Activated T-helper 17 cell treated with anti-CD3 and anti-CD28 coated beads, Interleukin-2, amount 50 U/mL, for 72 hours (primary cell): ENCODE data around the gene FOXN3. TPM values are rescaled to one million over a fixed set of nuclear protein-coding genes. Genes with fewer than 3 reads are reported as not detected.

Experiments used
- ATAC-seq: fragments of 150-1000 bp; cut with Tn5 transposase; replicated peaks from 2 replicates; pipeline ENCODE4 v1.10.0; 2021; ENCODE audit warnings: mild to moderate bottlenecking, moderate library complexity
- H3K27ac Mint-ChIP-seq: one replicate; pipeline ENCODE4 v1.8.0; 2022; ENCODE audit warnings: mixed read lengths
- H3K27me3 Mint-ChIP-seq: one replicate; pipeline ENCODE4 v1.8.0; 2022; ENCODE audit warnings: mixed read lengths
- H3K36me3 Mint-ChIP-seq: one replicate; pipeline ENCODE4 v1.8.0; 2022; ENCODE audit warnings: low read depth, mild to moderate bottlenecking, mixed read lengths
- H3K4me1 Mint-ChIP-seq: one replicate; pipeline ENCODE4 v1.8.0; 2022; ENCODE audit warnings: mixed read lengths
- H3K4me3 Mint-ChIP-seq: one replicate; pipeline ENCODE4 v1.8.0; 2022; ENCODE audit warnings: mild to moderate bottlenecking, mixed read lengths
- H3K9me3 Mint-ChIP-seq: one replicate; pipeline ENCODE4 v1.8.0; 2022; ENCODE audit warnings: mixed read lengths
- total RNA-seq, 2 donors: library from RNA; stranded (reverse); gene quantifications; one replicate each; pipeline ENCODE4 v1.2.3, GENCODE V29; 2022

The FOXN3 gene
- total RNA-seq, 2 donors from 2014 or later = 56.9 to 82.3 TPM

DNA sequence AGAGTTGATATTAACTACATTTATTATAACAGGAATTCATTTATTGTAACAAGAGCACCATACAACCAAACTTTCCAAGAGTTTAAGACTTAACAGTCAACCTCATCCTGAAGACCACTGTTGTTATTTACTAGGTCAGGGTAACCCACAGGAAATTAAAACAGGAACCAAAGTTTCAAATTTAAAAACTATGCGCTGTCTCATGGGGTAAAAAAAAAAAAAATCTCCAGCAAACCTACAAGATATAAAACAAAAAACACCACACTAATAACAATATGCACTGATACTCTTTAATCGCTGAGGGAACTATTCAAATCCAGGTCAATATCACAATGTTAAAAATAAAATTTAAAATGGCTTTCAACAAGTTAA, 44.5 kb downstream of the FOXN3 start:
- no peak overlapping the region for H3K27ac Mint-ChIP-seq
- H3K27me3 Mint-ChIP-seq = no peaks in the 10 kb centered on the region
- H3K4me1 Mint-ChIP-seq = peaks cover 33% of the 10 kb centered on the region
- H3K4me3 Mint-ChIP-seq = no peak overlapping the region
- peaks cover 9% of the 10 kb centered on the region for H3K36me3 Mint-ChIP-seq
- ATAC-seq = no peak
- no peaks in the 10 kb centered on the region for H3K9me3 Mint-ChIP-seq

DNA sequence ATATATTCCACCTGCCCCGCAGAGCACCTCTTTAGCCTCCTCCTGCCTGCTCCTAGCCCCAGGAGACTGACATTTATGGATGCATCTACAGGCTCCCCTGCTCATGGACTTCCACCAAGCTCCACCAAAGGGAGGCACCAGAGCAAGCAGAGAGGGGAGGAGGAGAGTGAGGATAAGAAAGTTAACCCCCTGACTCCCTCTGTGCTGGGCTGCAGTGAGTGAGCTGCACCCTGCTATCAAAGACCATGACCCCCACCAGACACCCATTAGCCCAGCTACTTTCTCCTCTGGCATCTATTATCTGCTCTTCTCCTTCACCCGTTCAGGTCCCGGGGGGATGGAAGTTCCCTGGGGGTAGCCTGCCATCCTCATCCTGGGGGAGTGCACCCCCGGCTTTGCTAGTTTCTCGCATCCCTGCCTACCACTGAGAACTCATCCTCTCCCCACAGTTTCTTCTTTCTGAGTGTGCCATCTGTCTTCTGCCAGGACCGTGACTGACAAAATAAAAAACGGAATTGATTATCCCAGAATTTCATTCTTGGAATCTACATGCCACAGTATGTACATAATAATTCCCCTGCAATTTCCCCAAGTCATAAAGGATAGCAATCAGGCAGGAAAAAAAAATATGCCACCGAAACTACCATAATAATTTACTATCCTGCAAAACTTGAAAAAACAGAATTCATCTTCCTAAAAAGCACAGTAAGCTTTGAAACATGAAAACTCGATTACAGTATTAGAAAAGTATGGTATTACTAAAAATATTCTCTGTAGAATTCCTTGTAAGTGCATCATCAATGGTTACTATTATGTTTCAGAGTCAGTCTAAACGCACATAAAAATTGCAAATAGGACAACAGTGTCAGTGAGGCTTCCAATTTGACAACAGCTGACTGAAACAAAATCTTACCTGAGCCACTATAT, 45.2 kb downstream of the FOXN3 start:
- peak overlapping the region; percentile 3 for H3K27ac Mint-ChIP-seq
- peaks cover 39% of the 10 kb centered on the region for H3K4me1 Mint-ChIP-seq
- H3K9me3 Mint-ChIP-seq = no peaks in the 10 kb centered on the region
- no peaks in the 10 kb centered on the region for H3K27me3 Mint-ChIP-seq
- no peak overlapping the region for H3K4me3 Mint-ChIP-seq
- peaks cover 9% of the 10 kb centered on the region for H3K36me3 Mint-ChIP-seq
- ATAC-seq = no peak

DNA sequence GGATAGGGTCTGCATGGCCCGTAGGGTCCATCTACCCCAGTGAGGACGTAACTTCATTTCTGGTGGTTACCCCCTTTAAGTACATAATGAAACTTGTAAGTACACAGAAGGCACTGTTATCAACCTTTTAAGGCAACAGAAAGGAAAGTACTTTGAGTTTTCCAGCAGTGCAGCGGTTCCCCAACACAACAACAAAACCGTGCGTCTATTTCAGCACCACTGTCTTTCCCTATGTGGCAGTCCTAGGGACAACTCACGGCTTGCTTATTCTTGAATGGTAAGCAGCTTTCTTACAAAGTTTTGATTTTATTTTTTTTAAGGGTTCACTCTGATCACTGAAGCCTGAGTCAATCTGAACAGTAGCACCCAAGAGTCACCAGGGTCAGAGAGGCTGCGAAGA, 46.3 kb downstream of the FOXN3 start:
- H3K4me1 Mint-ChIP-seq = peaks cover 43% of the 10 kb centered on the region
- H3K36me3 Mint-ChIP-seq = peaks cover 9% of the 10 kb centered on the region
- H3K4me3 Mint-ChIP-seq = no peak overlapping the region
- H3K9me3 Mint-ChIP-seq = no peaks in the 10 kb centered on the region
- no peak overlapping the region for H3K27ac Mint-ChIP-seq
- no peaks in the 10 kb centered on the region for H3K27me3 Mint-ChIP-seq
- no peak for ATAC-seq

DNA sequence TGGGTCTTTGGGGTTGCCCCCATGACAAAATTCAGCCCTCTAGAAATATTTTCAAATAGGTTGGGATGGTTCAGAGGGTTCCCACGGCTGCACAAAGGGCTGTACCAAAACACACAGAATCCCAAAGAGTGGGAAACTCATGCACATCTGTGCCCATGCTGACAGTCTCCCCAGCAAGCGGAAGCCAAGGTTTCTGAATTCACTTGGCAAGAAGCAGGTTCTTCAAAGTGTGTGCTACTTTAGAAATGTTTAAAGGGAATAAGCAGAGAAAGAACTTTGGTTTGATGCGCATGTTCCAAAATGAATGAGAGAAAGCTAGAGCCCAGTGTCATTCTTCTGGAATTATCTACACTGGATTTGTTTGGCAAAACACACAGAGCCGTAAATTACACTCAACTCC, 46.7 kb downstream of the FOXN3 start:
- peaks cover 46% of the 10 kb centered on the region for H3K4me1 Mint-ChIP-seq
- H3K27ac Mint-ChIP-seq = no peak overlapping the region
- H3K4me3 Mint-ChIP-seq = no peak overlapping the region

DNA sequence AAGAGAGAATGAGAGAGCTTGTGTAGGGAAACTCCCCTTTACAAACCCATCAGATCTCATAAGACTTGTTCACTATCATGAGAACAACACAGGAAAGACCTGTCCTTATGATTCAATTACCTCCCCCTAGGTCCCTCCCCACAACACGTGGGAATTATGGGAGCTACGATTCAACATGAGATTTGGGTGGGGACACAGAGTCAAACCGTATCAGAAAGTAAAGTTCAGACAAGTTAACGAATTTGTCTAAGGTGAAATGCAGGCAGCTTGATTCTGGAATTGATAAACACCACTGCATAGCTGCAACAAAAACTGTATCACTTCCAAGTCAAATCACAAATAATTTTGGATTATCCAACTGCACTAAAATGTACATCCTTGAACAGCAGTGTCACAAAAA, 47.4 kb downstream of the FOXN3 start:
- Mint-ChIP-seq H3K4me3 (no peak overlapping the region), H3K27ac (no peak overlapping the region), H3K27me3 (no peaks in the 10 kb centered on the region), H3K36me3 (peaks cover 9% of the 10 kb centered on the region), H3K4me1 (peaks cover 54% of the 10 kb centered on the region), H3K9me3 (no peaks in the 10 kb centered on the region)
- ATAC-seq = no peak

More for the DNA sequence above, 46.7 kb downstream of the FOXN3 start:
- Mint-ChIP-seq H3K27me3 (no peaks in the 10 kb centered on the region), H3K9me3 (no peaks in the 10 kb centered on the region), H3K36me3 (peaks cover 9% of the 10 kb centered on the region)
- no peak for ATAC-seq

DNA sequence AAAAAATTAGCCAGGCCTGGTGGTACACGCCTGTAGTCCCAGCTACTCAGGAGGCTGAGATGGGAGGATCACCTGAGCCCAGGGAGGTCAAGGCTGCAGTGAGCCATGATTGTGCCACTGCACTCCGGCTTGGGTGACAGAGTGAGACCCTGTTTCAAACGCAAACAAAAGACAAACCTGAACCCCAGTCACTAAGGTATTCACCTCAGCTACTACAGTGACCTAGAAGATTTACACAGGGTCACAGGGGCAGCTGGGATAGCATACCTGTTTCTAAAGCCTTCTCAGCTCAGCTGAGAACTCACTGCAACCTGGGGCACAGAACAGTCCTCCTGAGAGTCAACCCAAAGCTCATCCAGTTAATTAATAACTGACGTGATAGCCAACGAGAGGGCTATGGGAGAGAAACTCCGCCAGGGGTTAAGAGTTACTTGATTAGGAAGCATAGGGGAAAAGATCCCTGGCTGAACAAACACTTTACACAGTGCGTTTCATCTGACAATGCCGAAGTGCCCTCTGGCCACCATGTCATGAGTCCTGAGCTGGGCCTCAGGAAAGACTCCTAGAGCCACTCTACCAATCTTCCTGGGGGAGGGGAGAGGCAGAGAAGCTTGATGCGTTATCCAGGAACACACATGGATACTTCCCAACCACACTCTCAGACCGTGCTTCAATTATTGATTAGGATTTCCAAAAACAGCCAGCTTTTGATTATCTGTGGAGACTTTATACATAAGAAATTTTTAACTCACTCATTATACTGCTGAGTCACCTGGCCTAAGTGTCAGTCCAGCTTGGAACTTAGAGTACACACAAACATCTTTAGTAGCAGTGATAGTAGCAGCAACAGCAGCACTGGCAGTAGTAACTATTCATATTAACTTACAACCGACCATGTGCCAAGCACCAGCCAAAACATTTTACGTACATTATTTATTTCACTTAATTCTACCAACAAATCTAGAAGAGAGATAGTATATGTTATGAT, 48.2 kb downstream of the FOXN3 start:
- Mint-ChIP-seq H3K4me1 (peaks cover 57% of the 10 kb centered on the region), H3K27me3 (no peaks in the 10 kb centered on the region), H3K4me3 (no peak overlapping the region), H3K27ac (no peak overlapping the region), H3K36me3 (peaks cover 9% of the 10 kb centered on the region), H3K9me3 (no peaks in the 10 kb centered on the region)
- ATAC-seq = no peak

DNA sequence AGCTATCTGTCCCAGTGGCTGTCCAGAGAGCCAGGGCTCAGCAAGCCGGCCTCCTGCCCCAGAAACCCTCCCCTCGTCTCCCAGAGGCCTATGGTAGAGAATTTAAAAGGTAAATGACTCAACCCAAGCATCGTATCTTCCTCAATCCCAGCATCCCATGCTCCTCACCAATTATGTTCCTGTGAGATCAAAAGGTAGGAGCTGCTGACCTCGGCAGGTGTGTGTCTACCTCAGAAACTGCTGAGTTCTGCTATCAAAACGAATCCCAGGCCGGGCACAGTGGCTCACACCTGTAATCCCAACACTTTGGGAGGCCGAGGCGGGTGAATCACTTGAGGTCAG, 49.3 kb downstream of the FOXN3 start:
- H3K4me1 Mint-ChIP-seq = peaks cover 57% of the 10 kb centered on the region
- ATAC-seq = no peak
- H3K9me3 Mint-ChIP-seq = no peaks in the 10 kb centered on the region
- H3K27me3 Mint-ChIP-seq = no peaks in the 10 kb centered on the region
- peaks cover 10% of the 10 kb centered on the region for H3K36me3 Mint-ChIP-seq
- H3K4me3 Mint-ChIP-seq = no peak overlapping the region
- H3K27ac Mint-ChIP-seq = peak overlapping the region; percentile 65

DNA sequence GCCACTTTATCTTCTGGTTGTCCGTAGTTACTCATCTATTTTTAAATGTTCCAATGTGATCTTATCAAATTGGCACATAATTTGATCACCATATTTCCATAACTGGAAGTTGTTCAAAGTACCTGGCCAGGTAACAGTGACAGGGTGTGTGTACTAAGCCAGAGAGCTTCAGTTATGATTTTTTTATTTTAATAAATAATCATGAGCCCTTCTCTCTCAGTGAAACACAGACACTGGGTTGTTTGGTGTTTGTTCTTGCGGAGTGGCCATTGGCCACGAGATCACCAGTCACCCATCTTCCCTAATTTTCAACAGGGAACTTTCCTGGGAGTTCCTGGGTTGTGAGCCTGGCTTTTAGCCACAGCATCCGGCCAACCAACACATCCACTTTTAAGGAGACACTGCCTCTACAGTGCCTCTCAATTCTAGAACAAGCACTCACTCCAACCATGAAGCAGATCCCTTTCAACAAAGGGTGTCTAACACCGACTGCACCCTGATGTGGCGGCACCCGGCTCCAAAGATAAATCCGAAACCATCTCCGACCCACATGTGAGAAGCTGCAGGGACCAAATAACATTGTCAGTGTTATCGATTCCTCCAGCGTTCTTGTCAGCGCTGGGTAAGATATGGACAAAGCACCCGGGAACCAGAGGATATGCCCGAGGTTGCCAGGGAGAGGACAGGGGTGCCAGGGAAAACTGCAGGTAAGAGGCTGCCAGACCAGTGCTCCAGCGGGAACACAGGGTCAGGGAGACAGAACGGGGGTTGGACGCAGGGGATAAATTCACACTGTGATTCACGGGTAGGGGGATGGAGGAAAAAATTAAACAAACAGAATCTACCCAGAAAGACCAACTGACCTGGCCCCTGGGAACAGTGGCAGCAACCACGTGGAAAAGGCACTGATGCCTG, 49.9 kb downstream of the FOXN3 start:
- peaks cover 5% of the 10 kb centered on the region for H3K36me3 Mint-ChIP-seq

DNA sequence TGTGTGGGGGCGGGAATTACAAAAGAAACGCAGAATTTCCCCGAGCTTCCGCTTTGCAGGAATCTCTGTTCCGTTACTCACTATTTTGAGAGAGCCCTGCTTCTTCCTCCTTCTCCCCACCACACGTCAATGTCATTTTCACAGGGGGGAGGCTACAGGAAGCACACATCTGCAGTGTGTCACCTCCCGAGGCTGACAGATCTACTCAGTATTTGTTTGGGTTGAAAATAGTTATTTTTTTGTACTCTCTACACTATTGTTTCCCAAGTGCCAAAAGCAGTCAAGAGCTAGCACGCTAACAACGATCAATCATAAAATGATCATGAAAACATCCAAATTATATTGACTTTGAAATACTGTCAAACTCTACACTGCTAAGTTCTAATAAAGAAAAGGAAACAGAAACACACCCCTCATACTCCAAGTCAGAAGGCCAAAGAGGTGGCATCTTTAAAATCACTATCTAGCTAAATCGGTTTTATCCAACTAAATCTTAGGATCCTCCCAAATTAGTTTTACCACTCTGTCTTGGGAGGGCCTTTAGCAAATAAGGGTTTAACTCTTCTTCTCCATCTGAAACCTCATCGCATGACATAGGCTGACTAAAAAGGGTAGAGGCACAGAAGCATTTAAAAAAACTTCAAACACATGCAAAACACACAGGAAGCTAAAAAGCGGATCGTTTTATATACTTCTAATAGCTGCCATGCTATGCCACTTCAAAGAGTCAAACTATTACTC, 51.8 kb downstream of the FOXN3 start:
- Mint-ChIP-seq H3K36me3 (peaks cover 5% of the 10 kb centered on the region), H3K27me3 (no peaks in the 10 kb centered on the region), H3K4me3 (peak overlapping the region; percentile 89), H3K9me3 (no peaks in the 10 kb centered on the region), H3K27ac (peak overlapping the region; percentile 94), H3K4me1 (peaks cover 47% of the 10 kb centered on the region)
- peak; percentile 95 for ATAC-seq

More for the DNA sequence above, 49.9 kb downstream of the FOXN3 start:
- Mint-ChIP-seq H3K9me3 (no peaks in the 10 kb centered on the region), H3K4me3 (no peak overlapping the region), H3K27me3 (no peaks in the 10 kb centered on the region), H3K4me1 (peaks cover 55% of the 10 kb centered on the region), H3K27ac (peak overlapping the region; percentile 65)
- no peak for ATAC-seq

DNA sequence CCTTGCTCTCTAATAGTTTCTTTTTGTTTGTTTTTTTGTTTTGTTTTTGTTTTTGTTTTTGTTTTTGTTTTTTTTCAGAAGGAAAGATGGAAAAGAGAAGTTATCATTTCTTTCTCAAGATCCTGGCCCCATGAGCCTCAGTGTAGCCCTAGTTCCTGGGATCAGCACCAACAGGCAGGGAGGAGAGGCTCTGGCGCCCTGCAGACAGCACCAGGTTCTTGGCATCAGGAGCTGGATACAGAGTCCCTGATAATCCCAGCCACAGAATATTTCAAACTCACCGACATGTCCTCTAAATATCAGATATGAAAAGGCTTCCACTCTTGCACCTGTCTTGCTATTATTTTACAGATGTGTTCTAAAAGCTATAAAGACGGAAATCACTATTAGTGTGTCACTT, 52.7 kb downstream of the FOXN3 start:
- Mint-ChIP-seq H3K4me3 (peak overlapping the region; percentile 89), H3K36me3 (peaks cover 5% of the 10 kb centered on the region), H3K9me3 (no peaks in the 10 kb centered on the region), H3K27me3 (no peaks in the 10 kb centered on the region), H3K4me1 (peaks cover 43% of the 10 kb centered on the region), H3K27ac (peak overlapping the region; percentile 94)
- ATAC-seq = no peak

DNA sequence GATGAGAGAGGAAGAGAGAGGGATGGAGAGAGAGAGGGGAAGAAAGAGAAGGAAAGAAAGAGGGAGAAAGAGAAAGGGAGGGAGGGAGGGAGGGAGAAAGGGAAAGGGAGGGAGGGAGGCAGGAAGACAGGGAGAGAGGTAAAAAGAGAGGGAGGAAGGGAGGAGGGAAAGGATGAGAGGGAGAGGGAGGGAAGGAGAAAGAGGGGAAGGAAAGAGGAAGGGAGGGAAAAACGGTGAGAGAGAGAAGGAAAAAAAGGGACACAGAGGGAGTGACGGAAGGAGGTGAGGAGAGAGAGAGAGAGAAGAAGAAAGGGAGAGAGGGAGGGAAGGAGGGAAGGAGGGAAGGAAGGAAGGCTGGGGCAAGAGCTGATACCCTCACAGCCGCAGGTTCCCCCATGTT, 56.8 kb downstream of the FOXN3 start:
- no peak for ATAC-seq
- Mint-ChIP-seq H3K9me3 (no peaks in the 10 kb centered on the region), H3K4me1 (peaks cover 24% of the 10 kb centered on the region), H3K36me3 (peaks cover 5% of the 10 kb centered on the region), H3K27ac (peak overlapping the region; percentile 66), H3K4me3 (no peak overlapping the region), H3K27me3 (no peaks in the 10 kb centered on the region)

DNA sequence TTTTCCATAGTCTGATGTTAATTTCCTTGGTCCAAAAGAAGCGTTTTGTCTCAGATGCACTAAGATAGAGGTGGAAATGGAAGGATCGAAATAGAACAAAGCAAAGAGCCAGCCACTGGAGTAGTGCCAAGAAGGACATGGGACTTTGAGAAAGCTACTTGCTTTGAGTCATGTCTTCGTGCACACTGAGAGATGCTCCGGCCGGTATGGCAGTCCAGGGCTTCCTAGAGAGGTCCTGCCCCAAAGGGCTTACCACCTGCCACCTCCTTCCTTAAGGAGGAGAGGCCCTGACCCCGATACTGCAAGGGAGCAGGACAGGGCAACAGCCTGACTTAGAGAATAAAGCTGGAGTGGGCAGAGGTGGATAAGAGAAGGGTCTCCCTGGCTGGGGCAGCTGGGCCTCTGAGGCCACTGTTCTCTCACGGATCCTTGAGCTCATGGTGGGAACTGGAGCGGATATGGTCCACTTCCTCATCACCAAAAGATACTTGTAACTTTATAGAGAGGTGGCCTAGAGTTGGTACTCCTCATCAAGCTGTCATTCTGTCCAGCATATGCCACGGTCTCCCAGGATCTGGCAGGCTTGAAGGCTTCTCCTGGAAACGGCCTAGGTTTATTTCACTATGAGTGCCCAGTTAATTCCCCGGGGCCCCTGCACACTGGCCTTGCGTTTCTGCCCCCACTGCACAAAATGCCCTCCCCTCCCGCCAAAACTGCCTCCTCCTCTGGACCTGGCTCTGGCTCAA, 57.4 kb downstream of the FOXN3 start:
- H3K9me3 Mint-ChIP-seq = no peaks in the 10 kb centered on the region
- H3K27me3 Mint-ChIP-seq = no peaks in the 10 kb centered on the region
- peaks cover 18% of the 10 kb centered on the region for H3K4me1 Mint-ChIP-seq
- H3K36me3 Mint-ChIP-seq = peaks cover 5% of the 10 kb centered on the region
- ATAC-seq = no peak
- H3K4me3 Mint-ChIP-seq = no peak overlapping the region
- peak overlapping the region; percentile 66 for H3K27ac Mint-ChIP-seq
